Large intestine (tissue), 3 donors: ENCODE measurements around the gene EPHA7. TPM values are rescaled to one million over a fixed set of nuclear protein-coding genes. Genes with fewer than 3 reads are reported as not detected.

Source experiments
- DNase-seq, 2 donors: peaks; one replicate each; pipeline versions ENCODE4 v3.0.0 to v3.0.0-alpha.2; 2013
- H3K27ac ChIP-seq: one replicate; pipeline ENCODE4 v1.5.1; 2013; ENCODE audit warnings: low read length
- H3K27me3 ChIP-seq: 2 replicates; pipeline ENCODE4 v1.6.1; 2013; ENCODE audit warnings: low read length; ENCODE audit not compliant: control insufficient read depth, insufficient read depth
- H3K36me3 ChIP-seq: 2 replicates; pipeline ENCODE4 v1.6.1; 2013; ENCODE audit warnings: low read length; ENCODE audit not compliant: control insufficient read depth, insufficient read depth
- H3K4me1 ChIP-seq: one replicate; pipeline ENCODE4 v1.6.1; 2013; ENCODE audit warnings: low read length; ENCODE audit not compliant: control insufficient read depth, insufficient read depth
- H3K4me3 ChIP-seq: one replicate; pipeline ENCODE4 v1.5.1; 2013; ENCODE audit warnings: low read length
- H3K9me3 ChIP-seq: one replicate; pipeline ENCODE4 v1.6.1; 2013; ENCODE audit warnings: mild to moderate bottlenecking, low read depth, low read length, moderate library complexity; ENCODE audit not compliant: control insufficient read depth
- WGBS: methylation state at CpG from one replicate; pipeline ENCODE4 v1.1.5; 2013; ENCODE audit warnings: low lambda C conversion rate; ENCODE audit not compliant: insufficient coverage; 5-methylcytosine and 5-hydroxymethylcytosine counted together
- polyA plus RNA-seq: library from polyadenylated mRNA; unstranded; fragments of 120-200 nt; gene quantifications from one replicate; pipeline ENCODE4 v1.2.1, GENCODE V29; 2013

The EPHA7 gene
- polyA plus RNA-seq, 1 donor = 6.5 TPM

DNA sequence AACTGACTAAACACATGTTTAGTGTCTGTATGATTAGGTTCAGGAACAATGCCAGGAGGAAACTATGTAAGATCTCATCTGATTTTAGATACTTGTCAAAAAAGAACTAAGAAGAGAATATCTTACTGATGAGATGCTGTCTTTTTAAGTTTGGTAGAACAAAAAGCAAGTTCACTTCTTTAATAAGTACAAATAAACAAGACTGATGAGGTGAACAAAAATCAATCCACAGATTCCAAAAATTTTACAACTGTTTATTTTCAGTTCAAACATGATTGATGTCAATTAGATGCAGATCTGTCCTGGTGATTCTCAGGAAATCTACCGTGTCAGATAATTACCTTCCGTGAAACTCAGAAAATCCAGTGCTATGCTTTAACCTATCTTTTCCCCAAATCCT lies 24.9 kb downstream of the EPHA7 start:
- no peak overlapping the region for H3K4me3 ChIP-seq
- H3K36me3 ChIP-seq = no peaks in the 10 kb centered on the region
- no peak for DNase-seq
- WGBS = 93% methylated on average over 2 of the region's 2 CpGs
- no peaks in the 10 kb centered on the region for H3K4me1 ChIP-seq
- H3K27ac ChIP-seq = no peak overlapping the region
- H3K9me3 ChIP-seq = no peaks in the 10 kb centered on the region
- no peaks in the 10 kb centered on the region for H3K27me3 ChIP-seq

DNA sequence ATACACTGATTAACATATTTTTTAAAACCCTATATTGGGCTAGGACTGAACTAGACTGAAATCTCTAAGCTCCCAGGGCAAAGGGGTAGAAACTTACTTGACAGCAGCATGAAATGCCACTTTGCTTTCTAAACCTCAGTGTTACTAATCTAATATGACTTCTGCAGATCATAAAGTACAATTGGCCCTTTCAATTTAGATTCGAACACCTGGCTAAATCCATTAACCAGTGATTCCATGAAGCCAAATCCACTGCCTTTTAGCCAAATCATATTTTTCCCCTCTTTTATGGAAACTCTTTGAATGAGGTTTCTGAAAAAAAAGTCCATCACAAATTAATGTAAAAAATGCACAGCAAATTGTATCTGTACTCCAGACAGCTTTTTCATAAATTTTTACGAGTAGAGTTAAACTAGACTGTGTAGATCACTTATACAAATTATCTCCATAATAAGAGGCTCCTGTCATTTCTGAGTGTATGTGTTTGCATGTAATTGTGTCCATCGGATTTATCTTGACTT lies 25.7 kb downstream of the EPHA7 start:
- Histone ChIP-seq H3K4me3 (no peak overlapping the region), H3K27ac (no peak overlapping the region), H3K36me3 (no peaks in the 10 kb centered on the region), H3K27me3 (no peaks in the 10 kb centered on the region), H3K4me1 (no peaks in the 10 kb centered on the region), H3K9me3 (no peaks in the 10 kb centered on the region)
- 94% methylated on average over 2 of the region's 3 CpGs for WGBS
- DNase-seq = no peak

DNA sequence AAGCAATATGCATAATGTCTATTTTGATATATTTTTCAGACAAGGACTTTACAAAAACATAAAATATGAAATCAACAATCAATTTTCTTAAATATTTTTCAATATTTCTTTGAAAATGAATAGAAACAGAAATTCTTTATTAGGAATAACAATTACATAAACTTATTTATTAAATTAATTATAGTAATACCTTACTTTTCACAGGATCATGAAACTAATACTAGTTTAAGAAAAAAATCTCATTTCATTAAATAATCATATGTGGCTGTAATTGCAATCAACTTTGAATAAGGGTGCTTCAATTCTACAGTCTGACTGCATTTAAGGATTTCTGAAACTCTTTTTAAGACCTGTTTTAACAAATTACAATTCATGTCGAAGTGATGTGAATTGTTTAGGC lies 26.6 kb downstream of the EPHA7 start:
- Histone ChIP-seq H3K27ac (no peak overlapping the region), H3K27me3 (no peaks in the 10 kb centered on the region), H3K4me1 (no peaks in the 10 kb centered on the region), H3K36me3 (no peaks in the 10 kb centered on the region), H3K4me3 (no peak overlapping the region), H3K9me3 (no peaks in the 10 kb centered on the region)
- WGBS = 86% methylated on average over 1 of the region's 1 CpG
- DNase-seq = no peak

DNA sequence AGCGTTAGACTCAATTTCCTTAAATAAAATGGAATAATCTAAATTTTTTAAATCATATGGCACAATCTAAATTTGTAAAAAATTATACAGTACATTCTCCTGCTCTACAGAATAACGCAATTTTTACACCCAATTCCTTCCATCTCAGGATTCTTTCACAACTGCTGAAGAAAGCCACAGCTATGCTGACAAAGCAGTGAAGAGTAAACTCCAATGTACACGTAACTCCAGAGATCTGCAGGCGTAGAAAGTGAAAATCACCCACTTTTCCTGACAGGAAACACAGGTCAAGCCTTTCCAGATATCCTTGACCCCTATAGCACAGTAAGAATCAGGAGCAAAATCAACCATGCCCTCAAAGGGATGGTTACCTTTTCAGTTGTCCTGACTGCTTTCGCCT lies 27.4 kb downstream of the EPHA7 start:
- no peaks in the 10 kb centered on the region for H3K36me3 ChIP-seq
- no peaks in the 10 kb centered on the region for H3K9me3 ChIP-seq
- no peak for DNase-seq
- H3K27ac ChIP-seq = no peak overlapping the region
- H3K27me3 ChIP-seq = no peaks in the 10 kb centered on the region
- H3K4me3 ChIP-seq = no peak overlapping the region
- no peaks in the 10 kb centered on the region for H3K4me1 ChIP-seq
- WGBS = 75% methylated on average over 1 of the region's 5 CpGs

DNA sequence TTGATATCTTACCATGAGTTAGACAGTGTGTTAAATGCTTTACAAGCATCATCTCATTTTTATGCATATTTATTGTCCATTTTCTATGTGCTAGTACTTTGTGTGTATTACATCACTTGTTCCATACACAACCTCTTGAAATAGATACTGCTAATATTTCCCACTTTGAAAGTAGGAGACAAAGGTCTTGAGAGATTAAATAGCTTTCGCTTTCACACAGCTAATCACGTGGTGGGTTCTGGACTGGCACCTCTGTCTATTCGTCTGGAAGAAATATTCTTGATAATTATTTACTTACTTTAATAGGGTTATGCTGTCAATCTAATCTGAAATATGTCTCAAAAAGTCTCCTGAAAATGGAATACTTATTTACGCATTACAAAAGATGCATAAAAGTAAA lies 30.2 kb downstream of the EPHA7 start:
- H3K4me3 ChIP-seq = no peak overlapping the region
- H3K4me1 ChIP-seq = no peaks in the 10 kb centered on the region
- DNase-seq = peak in 1 of 2 donors; percentile 10
- WGBS = 92% methylated on average over 1 of the region's 4 CpGs
- H3K36me3 ChIP-seq = no peaks in the 10 kb centered on the region
- no peak overlapping the region for H3K27ac ChIP-seq
- no peaks in the 10 kb centered on the region for H3K27me3 ChIP-seq
- H3K9me3 ChIP-seq = no peaks in the 10 kb centered on the region

DNA sequence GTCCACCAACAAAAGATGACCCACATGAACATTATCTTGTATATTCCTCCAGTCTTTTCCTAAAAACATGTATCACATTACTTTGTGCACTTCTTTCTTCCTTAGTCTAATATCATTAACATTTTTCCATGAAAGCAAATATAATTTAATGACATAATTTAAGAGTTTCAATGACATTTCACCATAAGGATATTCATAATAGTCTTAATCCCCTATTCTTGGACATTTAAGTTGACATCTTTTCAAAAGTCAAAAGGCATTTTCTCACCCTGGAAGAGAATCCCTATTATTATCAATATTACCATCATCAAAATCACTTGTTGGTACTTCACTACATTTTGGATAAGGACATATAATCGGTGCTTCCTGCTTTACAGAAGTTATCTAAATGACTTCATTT lies 31.3 kb downstream of the EPHA7 start:
- Histone ChIP-seq H3K36me3 (no peaks in the 10 kb centered on the region), H3K27ac (no peak overlapping the region), H3K4me1 (no peaks in the 10 kb centered on the region), H3K9me3 (no peaks in the 10 kb centered on the region), H3K4me3 (no peak overlapping the region), H3K27me3 (no peaks in the 10 kb centered on the region)
- DNase-seq = no peak
- WGBS = 100% methylated on average over 1 of the region's 1 CpG

DNA sequence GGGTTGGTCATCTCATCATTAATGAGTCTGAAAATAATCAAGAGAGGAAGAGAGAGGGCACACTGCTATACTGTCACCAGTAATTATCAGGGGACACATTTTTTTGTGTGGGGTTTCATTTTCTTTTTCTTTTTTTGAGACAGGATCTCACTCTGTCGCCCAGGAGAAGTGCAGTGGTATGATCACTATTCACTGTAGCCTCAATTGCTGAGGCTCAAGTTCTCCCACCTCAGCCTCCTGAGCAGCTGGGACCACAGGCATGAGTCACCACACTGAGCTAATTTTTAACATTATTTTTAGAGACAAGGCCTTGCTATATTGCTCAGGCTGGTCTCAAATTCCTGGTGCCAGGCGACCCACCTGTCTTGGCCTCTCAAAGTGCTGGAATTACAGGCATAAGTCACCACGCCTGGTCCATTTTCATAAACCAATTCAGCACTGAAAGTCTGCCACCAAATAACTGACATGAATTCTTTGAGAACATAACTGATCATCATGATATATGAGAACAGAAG lies 43.3 kb downstream of the EPHA7 start:
- Histone ChIP-seq H3K4me1 (no peaks in the 10 kb centered on the region), H3K9me3 (no peaks in the 10 kb centered on the region), H3K27ac (no peak overlapping the region), H3K27me3 (no peaks in the 10 kb centered on the region), H3K36me3 (no peaks in the 10 kb centered on the region), H3K4me3 (no peak overlapping the region)
- no CpG with 5 or more reads among the region's 3 CpGs for WGBS
- DNase-seq = no peak

DNA sequence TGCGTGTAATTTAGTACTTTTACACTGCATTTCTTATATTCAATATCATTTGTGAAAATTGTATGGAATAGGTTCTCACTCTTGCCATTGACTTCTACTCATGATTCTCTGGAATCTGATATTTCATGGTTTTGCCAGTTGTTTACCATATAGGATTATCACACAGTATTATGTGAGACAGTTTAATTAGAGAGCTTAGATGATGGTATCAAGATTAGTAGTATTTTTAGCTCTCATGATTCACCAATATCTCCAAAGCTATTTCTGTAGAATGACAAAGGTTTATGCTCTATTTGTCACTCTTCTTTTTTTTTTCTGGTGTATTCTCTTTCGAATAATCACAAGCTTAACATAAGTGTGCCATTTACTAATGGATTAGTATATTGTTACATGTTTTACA lies 45.9 kb downstream of the EPHA7 start:
- Histone ChIP-seq H3K4me3 (no peak overlapping the region), H3K27ac (no peak overlapping the region), H3K4me1 (no peaks in the 10 kb centered on the region), H3K36me3 (no peaks in the 10 kb centered on the region), H3K9me3 (no peaks in the 10 kb centered on the region), H3K27me3 (no peaks in the 10 kb centered on the region)
- whole genome bisulfite sequencing = 100% methylated on average over 1 of the region's 2 CpGs
- DNase-seq = no peak

DNA sequence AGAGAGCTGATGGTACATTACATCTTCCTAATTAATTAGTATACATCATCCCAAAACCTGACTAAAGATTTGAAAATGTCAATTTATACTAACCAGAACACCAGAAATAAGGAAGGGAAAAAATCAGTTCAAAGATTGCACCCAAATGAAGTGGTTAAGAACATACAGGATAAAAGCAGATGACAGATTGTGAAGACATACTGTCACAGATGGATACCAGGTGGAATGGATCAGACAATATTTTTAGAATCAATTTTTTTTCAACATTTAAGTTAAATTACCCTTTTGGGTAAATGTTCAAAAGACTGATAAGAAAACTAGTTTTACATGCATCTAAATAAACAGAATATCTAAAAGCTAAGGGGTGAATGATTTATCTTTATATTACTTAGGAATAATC lies 47.6 kb downstream of the EPHA7 start:
- H3K9me3 ChIP-seq = no peaks in the 10 kb centered on the region
- H3K4me1 ChIP-seq = no peaks in the 10 kb centered on the region
- H3K36me3 ChIP-seq = no peaks in the 10 kb centered on the region
- DNase-seq = no peak
- H3K27ac ChIP-seq = no peak overlapping the region
- no peaks in the 10 kb centered on the region for H3K27me3 ChIP-seq
- H3K4me3 ChIP-seq = no peak overlapping the region

DNA sequence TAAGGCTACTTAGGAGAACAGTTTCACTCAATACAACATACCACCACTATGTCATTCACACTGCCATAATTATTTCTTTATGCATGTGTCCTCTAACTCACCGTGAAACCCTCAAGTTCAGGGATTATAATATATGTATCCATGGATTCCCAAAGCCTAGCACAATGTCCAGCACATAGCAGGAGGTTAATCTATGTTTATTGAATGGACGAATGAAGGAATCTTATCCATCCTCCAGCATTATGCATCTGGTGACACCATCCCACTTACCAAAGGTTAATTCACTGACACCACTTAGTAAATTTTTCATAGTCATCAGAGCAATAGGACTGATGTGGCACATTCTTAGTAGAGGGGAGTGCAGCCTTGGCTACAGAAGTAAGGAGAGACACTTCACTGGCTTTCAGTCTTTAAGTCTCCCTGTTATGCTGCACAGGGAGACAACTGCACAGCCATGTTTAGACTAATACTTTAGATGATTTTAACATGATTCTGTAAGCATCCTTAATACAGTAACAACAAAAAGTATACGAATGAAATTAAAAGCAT lies 49.7 kb downstream of the EPHA7 start:
- Histone ChIP-seq H3K4me1 (no peaks in the 10 kb centered on the region), H3K36me3 (no peaks in the 10 kb centered on the region), H3K27ac (no peak overlapping the region), H3K4me3 (no peak overlapping the region), H3K9me3 (no peaks in the 10 kb centered on the region), H3K27me3 (no peaks in the 10 kb centered on the region)
- WGBS = no CpG with 5 or more reads among the region's 3 CpGs
- no peak for DNase-seq

DNA sequence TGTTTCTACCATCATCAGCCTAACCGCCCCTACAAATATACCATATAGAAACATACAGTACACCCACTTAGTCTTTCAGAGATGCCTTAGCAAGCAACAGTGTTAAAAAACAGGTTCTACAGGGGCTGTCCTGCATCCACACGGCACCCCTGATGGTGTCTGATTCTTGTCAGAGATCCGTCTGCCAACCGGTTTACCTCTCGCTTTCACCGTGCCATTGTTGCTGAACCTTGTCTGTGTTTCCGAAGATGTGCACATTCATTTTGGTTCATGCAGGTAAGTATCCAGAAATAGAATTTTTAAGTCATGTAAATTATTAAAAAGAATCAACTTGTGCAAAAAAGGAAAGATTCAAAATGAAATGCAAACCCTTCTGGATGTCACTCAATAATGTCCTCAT lies 52.9 kb downstream of the EPHA7 start:
- peak in 1 of 2 donors; percentile 2 for DNase-seq
- WGBS = 100% methylated on average over 1 of the region's 7 CpGs
- Histone ChIP-seq H3K4me1 (no peaks in the 10 kb centered on the region), H3K9me3 (no peaks in the 10 kb centered on the region), H3K27me3 (no peaks in the 10 kb centered on the region), H3K27ac (no peak overlapping the region), H3K36me3 (no peaks in the 10 kb centered on the region), H3K4me3 (no peak overlapping the region)
